Hematopoietic multipotent progenitor cell treated with erythropoietin and hydrocortisone succinate and interleukin-3 and kit ligand, for 8 days (in vitro differentiated cells): Measurements from ENCODE around the gene NUDT5.
A peak's percentile ranks its signal among the peaks of the same experiment; 100 is the strongest.

Experiments
- DNase-seq: peaks from one replicate; pipeline ENCODE4 v3.0.0-alpha.2; 2015

The NUDT5 gene

GRCh38 chr10:12162927-12163326 lies 32.8 kb downstream of the NUDT5 start:
- DNase-seq: no peak

- no peak for DNase-seq
Observed at GRCh38 chr10:12160664-12161063, 35.0 kb downstream of the NUDT5 start.

GRCh38 chr10:12158111-12158510 lies 37.6 kb downstream of the NUDT5 start:
- no peak for DNase-seq

DNA sequence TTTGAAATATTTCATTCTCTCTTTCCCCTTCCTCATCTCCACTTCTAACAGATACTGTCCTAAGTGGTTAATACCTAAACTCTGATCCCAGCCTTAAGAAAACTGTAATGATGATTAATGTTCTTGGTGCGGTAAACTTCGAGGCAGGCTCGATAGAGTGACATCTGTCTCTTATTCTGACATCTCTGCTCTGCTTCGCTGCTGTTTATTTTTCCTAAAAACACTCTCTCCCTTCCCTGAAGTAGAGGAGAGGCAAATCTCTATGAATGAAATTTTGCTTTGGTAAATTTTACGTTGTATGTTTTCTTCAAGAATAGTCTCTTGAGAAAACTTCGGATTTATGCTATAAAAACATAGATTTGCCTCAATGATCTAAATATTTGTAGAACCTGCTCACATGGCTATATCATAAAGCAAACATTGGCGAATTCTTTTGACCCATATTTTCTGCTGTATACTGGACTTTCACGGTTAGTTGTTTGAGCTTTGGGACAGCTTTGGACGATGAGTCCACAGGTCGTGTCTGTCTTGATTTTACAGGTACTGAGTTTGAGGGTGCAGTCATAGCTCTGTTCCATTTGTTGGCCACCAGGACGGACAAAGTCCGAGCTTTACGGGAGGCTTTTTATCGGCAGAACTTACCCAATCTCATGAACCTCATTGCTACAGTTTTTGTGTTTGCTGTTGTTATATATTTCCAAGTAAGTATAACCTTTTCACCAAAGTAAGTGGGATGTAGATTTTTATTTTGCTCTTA lies 39.1 kb downstream of the NUDT5 start:
- DNase-seq: no peak

DNA sequence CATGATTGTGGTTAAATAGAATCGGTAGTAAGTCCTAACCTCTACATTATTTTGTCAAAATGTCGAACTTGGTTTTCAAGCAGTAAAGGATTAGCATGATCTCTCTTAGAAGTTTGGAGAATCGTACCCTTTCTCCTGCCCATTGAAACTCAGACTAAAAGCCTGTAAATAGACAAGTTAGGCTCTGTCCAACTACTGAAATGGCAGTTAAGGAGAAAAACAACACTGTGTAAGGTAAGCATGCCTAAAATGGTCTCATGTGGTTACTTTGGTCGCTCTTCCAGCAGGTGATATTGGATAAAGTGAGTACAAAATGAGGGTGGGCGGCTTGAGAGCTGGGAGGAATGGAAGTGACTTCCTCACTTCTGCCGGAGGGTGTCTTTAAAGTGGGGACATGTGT lies 41.2 kb downstream of the NUDT5 start:
- no peak for DNase-seq

- DNase-seq: no peak
Observed at GRCh38 chr10:12150163-12150562, 45.5 kb downstream of the NUDT5 start.

DNA sequence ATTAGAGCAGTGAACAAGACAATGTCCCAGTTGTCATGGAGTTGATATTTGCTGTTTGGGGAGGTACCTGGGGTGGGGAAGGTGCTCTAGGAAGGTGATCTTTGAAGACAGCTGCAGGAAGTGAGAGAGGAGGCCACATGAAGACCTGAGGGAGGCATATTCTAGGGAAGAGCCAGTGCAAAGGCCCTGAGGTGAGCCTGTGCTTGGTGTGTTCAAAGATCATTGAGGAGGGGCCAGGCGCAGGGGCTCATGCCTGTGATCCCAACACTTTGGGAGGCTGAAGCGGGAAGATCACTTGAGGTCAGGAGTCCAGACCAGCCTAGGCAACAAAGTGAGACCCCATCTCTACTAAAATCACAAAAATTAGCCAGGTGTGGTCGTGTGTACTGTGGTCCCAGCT lies 51.2 kb downstream of the NUDT5 start:
- DNase-seq: no peak

DNA sequence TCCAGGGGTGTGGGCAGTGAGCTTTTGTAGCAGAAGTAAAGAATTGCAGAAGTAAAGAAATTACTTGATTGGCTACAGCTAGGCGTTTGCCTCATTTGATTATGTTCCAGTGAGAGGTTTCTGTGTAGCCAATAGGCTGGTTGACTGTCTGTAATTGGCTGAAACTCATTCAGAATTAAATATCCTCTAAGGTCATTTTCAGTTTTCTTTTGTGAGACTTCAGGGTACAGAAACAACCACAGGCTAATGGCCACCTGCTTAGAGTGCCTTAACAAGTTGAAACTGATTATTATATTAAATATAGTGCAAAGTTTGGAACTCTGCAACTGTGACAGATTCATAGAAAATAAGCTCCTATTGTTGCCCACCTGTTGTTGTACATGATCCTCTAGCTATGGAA lies 55.7 kb downstream of the NUDT5 start:
- DNase-seq: no peak

DNA sequence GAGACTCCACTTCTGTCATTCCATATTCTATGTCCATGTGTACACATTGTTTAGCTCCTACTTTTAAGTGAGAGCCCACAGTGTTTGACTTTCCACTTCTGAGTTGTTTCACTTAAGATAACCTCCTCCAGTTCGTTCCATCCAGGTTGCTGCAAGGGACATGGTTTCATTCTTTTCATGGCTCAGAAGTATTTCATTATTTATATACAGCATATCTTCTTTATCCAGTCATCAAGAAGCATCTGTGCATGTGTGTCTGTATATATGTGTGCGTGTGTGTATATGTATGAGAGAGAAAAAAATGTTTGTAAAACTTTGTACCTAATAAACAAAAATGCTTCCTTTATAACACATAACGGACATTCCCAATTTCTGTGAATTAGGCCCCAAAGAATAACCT lies 60.1 kb downstream of the NUDT5 start:
- DNase-seq: no peak

DNA sequence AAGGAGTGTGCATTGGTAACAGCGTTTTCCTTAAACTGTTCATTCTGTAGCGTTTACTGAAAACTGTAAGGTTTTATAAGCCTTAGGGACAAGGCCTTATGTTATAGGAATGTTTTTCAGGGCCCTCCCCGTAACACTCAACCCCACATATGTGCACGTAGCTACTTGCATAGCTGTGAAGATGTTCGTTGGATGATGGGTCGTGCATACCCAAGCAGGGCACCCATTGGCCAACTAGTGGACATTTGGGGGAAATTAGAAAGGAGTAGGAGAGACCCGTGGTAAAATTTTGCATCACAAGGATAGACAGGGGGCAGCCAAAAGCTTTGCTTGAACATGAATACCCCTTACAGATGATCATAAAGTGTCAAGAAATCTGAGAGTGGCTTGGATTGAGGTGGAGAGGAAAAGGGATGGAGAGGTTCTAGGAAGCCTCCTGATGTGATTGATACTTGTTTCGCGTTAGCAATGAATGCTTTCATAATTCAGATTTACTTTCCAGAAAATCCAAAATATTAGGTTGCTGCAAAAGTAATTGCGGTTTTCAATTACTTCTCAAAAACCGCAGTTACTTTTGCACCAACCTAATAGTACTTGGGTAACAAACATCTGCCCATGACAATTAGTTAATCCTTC lies 65.3 kb downstream of the NUDT5 start:
- DNase-seq: peak; percentile 85

DNA sequence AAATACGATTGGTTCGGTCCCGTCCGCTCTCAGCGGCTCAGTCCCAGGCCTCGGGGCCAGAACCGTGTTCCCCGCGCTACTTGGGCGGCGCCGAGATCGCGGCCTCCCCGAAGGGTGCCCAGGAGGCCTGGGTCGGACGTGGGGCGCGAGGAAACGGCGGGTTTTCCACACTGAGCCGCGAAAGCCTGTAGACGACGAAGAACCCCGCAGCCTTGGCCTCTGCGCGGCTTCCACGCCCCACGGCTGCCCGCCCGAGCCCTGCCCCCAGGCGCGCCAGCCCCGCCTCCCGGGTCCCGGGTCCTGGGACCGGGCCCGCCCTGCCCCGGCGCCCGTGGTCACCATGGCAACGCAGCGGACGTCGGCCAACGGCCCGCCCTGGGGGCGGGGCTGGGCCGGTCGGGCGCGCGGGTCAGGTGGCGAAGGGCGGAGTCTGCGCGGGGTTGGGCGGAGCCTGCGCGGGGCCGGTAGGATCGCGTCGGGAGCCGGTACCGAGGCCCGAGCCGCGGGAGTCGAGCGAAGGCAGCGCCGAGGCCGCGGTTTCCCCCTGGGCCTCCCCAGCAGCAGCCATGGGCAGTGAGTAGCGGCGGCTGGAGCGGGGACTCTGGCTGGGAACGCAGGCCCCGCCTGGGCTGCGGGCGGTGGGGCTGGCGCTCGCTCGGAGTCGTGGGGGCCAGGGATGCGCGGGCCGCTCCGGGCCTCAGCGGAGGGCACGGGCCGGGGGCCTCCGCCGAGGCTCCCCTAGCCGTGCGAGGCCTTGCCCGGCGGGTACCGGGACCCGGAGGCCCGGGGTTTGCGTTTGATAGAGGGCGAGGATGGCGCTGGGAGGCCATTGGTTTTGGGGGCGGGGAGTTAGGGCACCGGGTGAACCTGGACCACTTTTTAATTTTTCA lies 66.2 kb downstream of the NUDT5 start, which contains the start of gene SEC61A2:
Gene SEC61A2 (plus strand): TSS at position 456 of the 890 bp plus-strand sequence. CDS start 111 bp downstream, at position 567.
- DNase-seq: peak; percentile 90

- no peak for DNase-seq
Observed at GRCh38 chr10:12121673-12122072, 74.0 kb downstream of the NUDT5 start.
